GM12864 (cell line): Measurements from ENCODE around the gene IAH1.

Experiments used
- DNase-seq: peaks from one replicate; pipeline ENCODE4 v3.0.0-alpha.2; 2011; ENCODE audit warnings: low read depth
- H3K4me3 ChIP-seq: 2 replicates; pipeline ENCODE4 v1.5.1; 2011; ENCODE audit warnings: mild to moderate bottlenecking, low read depth, low read length, control low read depth
- TF ChIP-seq, protein P1 (sequence below): IDR thresholded peaks from 2 replicates; pipeline ENCODE4 v1.5.1; 2011; ENCODE audit warnings: low read depth, mild to moderate bottlenecking, moderate library complexity, low read length, control low read depth, inconsistent platforms; ENCODE audit errors: missing control alignments

The IAH1 gene

DNA sequence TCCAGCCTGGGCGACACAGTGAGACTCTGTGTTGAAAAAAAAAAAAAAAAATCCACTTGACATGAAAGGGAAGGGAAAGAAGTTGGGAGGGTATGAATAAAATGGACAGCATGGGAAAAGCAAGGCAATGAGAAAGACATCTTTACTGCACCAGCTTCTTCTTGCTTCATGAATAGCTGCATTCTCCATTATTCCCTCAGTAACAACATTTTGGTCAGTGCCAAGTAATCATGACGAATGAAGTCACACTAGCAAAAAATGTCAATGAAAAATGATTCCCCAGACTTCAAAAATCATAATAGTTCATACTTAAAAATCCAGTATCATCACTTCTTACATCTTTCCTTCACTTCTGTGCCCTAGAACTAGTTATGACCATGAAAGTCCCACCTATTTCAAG lies 50.9 kb downstream of the IAH1 start:
- DNase-seq: no peak
- TF ChIP-seq, protein P1, sequence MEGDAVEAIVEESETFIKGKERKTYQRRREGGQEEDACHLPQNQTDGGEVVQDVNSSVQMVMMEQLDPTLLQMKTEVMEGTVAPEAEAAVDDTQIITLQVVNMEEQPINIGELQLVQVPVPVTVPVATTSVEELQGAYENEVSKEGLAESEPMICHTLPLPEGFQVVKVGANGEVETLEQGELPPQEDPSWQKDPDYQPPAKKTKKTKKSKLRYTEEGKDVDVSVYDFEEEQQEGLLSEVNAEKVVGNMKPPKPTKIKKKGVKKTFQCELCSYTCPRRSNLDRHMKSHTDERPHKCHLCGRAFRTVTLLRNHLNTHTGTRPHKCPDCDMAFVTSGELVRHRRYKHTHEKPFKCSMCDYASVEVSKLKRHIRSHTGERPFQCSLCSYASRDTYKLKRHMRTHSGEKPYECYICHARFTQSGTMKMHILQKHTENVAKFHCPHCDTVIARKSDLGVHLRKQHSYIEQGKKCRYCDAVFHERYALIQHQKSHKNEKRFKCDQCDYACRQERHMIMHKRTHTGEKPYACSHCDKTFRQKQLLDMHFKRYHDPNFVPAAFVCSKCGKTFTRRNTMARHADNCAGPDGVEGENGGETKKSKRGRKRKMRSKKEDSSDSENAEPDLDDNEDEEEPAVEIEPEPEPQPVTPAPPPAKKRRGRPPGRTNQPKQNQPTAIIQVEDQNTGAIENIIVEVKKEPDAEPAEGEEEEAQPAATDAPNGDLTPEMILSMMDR: no peak
- H3K4me3 ChIP-seq: no peak overlapping the region

DNA sequence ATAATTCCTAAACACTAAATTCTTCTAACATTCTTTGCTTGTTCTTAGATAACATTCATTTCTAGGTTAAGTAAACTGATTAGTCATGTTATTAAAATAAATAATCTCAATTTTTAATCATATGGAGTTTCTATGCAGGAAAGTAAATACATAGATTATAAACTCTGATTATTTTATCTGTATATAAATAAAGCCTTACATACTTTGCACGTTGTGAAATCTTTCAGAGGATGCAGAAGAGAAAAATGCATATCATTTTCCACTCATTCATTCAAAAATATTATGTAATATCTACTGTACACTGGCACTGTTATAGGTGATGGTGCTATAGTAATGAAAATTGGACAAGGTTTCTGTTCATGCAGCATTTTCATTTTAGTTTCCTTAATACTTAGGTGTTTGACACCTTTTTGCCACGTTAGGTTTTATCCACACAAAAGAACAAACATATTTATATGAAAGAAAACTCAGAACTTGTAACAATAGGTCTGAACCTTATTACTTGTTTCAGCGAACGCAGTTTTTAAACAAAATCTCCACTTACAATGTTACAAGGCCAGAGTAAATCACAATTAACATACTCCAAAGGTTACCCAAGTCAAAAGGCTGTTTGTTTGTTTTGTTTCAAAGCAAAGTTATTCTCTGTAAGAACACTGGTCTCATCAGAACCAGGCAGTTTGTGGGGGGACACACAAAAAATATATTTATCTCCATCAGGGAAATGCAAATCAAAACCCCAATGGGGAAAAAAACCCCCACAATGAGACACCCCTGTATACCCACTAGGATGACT lies 53.8 kb downstream of the IAH1 start:
- H3K4me3 ChIP-seq: no peak overlapping the region
- TF ChIP-seq, protein P1: no peak
- no peak for DNase-seq

DNA sequence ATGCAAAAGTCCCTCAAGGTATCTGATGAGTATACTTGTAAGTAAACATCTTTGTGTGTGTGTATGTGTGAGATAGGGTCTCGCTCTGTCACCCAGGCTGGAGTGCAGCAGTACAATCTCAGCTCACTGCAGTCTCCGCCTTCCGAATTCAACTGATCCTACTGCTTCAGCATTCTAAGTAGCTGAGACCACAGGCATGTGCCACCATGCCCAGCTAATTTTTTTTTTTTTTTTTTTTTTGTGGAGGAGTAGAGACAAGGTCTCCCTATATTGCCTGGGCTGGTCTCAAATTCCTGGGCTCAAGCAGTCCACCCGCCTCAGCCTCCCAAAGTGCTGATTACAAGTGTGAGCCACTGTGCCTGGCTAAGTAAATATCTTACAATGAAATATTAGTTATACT lies 58.1 kb downstream of the IAH1 start:
- no peak for DNase-seq

DNA sequence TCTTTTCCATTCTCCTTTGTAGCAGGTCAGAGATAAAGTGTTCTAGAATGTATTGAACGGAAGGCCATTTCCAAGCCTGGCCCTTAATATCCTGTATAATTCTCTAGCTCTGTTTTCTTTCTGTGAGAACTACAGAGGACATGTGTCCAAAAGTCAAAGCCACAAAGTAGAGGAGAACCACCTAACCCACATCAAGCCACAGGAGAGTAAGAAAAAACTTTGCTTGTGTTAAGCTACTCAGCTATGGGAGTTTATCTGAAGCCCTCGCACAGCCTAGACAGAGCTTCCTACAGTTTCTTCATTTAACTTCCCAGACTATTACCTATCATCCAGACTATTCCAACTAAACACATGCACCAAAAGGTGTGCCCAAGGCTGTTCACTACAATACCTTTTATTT lies 59.3 kb downstream of the IAH1 start:
- DNase-seq: no peak
- TF ChIP-seq, protein P1: no peak
- no peak overlapping the region for H3K4me3 ChIP-seq

More for the DNA sequence above, 58.1 kb downstream of the IAH1 start:
- TF ChIP-seq, protein P1: no peak
- no peak overlapping the region for H3K4me3 ChIP-seq

DNA sequence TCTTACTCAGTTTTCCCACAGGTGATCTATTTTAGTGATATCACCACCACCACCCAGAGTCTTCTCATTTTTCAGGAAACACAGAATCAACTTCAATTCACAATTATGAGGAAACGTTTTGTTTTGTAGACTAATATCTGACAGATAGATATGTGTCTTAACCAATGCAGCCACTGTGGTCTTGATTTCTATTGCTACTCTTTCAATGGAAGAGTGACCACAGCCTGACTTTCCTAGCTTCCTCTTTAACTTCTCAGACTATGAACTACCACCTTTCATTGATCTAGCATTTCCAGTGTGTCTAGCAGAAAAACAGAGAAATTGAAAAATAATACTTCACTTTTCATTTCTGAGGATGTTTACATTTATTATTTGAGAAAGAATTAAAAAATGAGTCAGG lies 60.8 kb downstream of the IAH1 start:
- no peak overlapping the region for H3K4me3 ChIP-seq
- no peak for DNase-seq
- TF ChIP-seq, protein P1: no peak

DNA sequence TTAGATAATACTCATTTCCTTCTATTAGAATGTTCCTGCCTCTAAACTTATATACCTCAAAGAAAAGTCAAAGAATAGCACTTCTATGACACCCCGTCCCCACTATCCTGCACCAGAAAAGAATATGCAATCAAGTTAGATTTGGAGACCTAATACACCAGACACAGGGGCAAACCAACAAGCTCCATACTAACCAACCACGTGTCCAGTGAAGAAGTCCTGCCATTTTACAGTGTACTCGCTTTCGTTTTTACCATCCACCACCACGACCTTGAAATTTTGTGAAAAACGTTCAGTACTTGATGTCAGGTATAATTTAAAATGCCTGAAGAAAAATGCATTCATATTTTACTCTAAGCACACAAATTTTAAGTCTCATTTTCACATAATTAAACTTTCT lies 62.2 kb downstream of the IAH1 start:
- no peak for DNase-seq
- no peak overlapping the region for H3K4me3 ChIP-seq
- TF ChIP-seq, protein P1: no peak

DNA sequence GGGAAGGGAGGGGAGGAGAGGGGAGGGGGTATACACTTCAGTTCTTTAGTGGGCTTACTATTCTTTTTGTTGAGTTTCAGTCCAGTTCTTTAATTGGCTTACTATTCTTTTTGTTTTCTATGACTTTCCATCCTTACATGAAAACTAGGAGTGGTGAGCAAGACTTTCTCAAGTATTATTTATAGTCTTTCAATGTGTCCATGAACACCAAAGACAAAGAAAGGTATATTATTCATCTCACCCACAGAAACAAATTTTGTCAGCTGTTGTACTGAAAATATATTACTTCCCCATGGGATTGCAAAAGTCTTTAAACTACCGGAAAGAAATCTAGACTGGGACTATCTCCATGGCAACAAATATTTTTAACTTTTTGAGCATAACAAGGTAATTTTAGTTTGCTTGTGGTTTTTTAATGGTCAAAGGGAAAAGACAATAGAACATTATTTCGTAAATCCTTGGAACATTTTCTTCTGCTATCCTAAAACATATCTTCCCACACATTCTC lies 63.7 kb downstream of the IAH1 start:
- TF ChIP-seq, protein P1: no peak
- H3K4me3 ChIP-seq: no peak overlapping the region
- no peak for DNase-seq
